NT2/D1 (cell line): ENCODE data around the gene PHLDB1.

Experiments used
- SUZ12 ChIP-seq: IDR thresholded peaks from 2 replicates; pipeline ENCODE4 v1.6.1; 2011; ENCODE audit not compliant: insufficient read length, insufficient read depth; ENCODE audit errors: extremely low read depth
- YY1 ChIP-seq: IDR thresholded peaks from 2 replicates; pipeline ENCODE4 v1.6.1; 2011; ENCODE audit not compliant: insufficient read length, insufficient read depth
- ZNF274 ChIP-seq: IDR thresholded peaks from 2 replicates; pipeline ENCODE4 v1.6.1; 2011; ENCODE audit warnings: mild to moderate bottlenecking, low read depth, low read length

DNA sequence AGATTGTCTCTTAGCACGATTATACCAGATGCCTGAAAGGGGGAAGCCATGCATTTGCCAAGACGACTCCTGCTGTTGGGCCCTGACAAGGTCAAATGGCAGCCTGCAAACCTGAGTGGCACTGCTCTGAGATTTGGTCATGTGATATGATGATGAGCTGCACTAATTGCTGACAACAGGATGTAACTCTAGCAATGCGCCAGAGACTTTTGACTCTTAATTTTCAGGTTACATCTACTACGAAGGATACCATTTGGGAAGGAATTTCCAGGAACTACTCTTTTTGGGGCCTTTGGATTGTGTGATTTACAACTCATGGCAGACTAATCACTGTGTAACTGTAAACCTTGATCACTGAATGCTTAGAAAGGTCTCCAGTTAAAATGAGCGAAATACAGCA lies 59.0 kb downstream of the PHLDB1 start:
- TF ChIP-seq YY1 (no peak), ZNF274 (no peak), SUZ12 (no peak)
